Mesendoderm (in vitro differentiated cells): ENCODE results near the gene PMM2.
"Not testable (repeated sequence)": the region's sequence is repeated elsewhere in the genome, so short reads cannot be mapped to it uniquely, and the experiment has no call there.

Experiments
- DNase-seq: peaks from one replicate; pipeline ENCODE4 v3.0.0; 2013
- H2AK5ac ChIP-seq: 2 replicates; pipeline ENCODE4 v1.6.1; 2013; ENCODE audit warnings: low read length, inconsistent platforms
- H2BK120ac ChIP-seq: 2 replicates; pipeline ENCODE4 v1.6.1; 2013; ENCODE audit warnings: low read depth, mild to moderate bottlenecking, low read length, moderate library complexity, mixed read lengths
- H2BK15ac ChIP-seq: replicated peaks from 2 replicates; pipeline ENCODE4 v1.6.1; 2013; ENCODE audit warnings: low read depth, mild to moderate bottlenecking, moderate library complexity
- H2BK5ac ChIP-seq: 2 replicates; pipeline ENCODE4 v1.6.1; 2013; ENCODE audit warnings: low read length, inconsistent platforms
- H3K18ac ChIP-seq: 2 replicates; pipeline ENCODE4 v1.6.1; 2013; ENCODE audit warnings: mild to moderate bottlenecking, low read length, mixed read lengths
- H3K23ac ChIP-seq: one replicate; pipeline ENCODE4 v1.6.1; 2013; ENCODE audit warnings: low read length
- H3K27ac ChIP-seq: 2 replicates; pipeline ENCODE4 v1.5.1; 2013; ENCODE audit warnings: low read depth, mild to moderate bottlenecking, inconsistent platforms, low read length, moderate library complexity
- H3K27me3 ChIP-seq: 2 replicates; pipeline ENCODE4 v1.6.1; 2013; ENCODE audit warnings: low read length, control low read depth, mild to moderate bottlenecking, inconsistent platforms; ENCODE audit not compliant: insufficient read depth, poor library complexity
- H3K36me3 ChIP-seq: 2 replicates; pipeline ENCODE4 v1.6.1; 2013; ENCODE audit warnings: low read length, inconsistent platforms; ENCODE audit not compliant: control insufficient read depth, insufficient read depth
- H3K4ac ChIP-seq: one replicate; pipeline ENCODE4 v1.6.1; 2013; ENCODE audit warnings: low read depth, mild to moderate bottlenecking, low read length, moderate library complexity
- H3K4me1 ChIP-seq: 2 replicates; pipeline ENCODE4 v1.6.1; 2013; ENCODE audit warnings: low read depth, low read length, inconsistent platforms; ENCODE audit not compliant: control insufficient read depth
- H3K4me2 ChIP-seq: 2 replicates; pipeline ENCODE4 v1.6.1; 2013; ENCODE audit warnings: low read length
- H3K4me3 ChIP-seq: 2 replicates; pipeline ENCODE4 v1.5.1; 2013; ENCODE audit warnings: mild to moderate bottlenecking, low read length
- H3K56ac ChIP-seq: one replicate; pipeline ENCODE4 v1.6.1; 2013; ENCODE audit warnings: low read length
- H3K79me1 ChIP-seq: 2 replicates; pipeline ENCODE4 v1.6.1; 2013; ENCODE audit warnings: low read length, inconsistent platforms
- H3K79me2 ChIP-seq: 2 replicates; pipeline ENCODE4 v1.6.1; 2013; ENCODE audit warnings: mild to moderate bottlenecking, low read length; ENCODE audit not compliant: control insufficient read depth, insufficient read depth
- H3K9ac ChIP-seq: 2 replicates; pipeline ENCODE4 v1.6.1; 2013; ENCODE audit warnings: low read length, inconsistent platforms
- H4K5ac ChIP-seq: one replicate; pipeline ENCODE4 v1.6.1; 2013; ENCODE audit warnings: low read length
- H4K8ac ChIP-seq: one replicate; pipeline ENCODE4 v1.6.1; 2013; ENCODE audit warnings: low read depth, mild to moderate bottlenecking, control low read depth, low read length, moderate library complexity
- WGBS: extraction: QIAGEN DNeasy Blood & Tissue Kit; methylation state at CpG from one replicate; pipeline ENCODE4 v1.1.7; 2013; ENCODE audit warnings: low lambda C conversion rate, missing lambda C conversion rate; ENCODE audit not compliant: insufficient coverage; ENCODE audit errors: extremely low coverage; 5-methylcytosine and 5-hydroxymethylcytosine counted together

Gene PMM2

DNA sequence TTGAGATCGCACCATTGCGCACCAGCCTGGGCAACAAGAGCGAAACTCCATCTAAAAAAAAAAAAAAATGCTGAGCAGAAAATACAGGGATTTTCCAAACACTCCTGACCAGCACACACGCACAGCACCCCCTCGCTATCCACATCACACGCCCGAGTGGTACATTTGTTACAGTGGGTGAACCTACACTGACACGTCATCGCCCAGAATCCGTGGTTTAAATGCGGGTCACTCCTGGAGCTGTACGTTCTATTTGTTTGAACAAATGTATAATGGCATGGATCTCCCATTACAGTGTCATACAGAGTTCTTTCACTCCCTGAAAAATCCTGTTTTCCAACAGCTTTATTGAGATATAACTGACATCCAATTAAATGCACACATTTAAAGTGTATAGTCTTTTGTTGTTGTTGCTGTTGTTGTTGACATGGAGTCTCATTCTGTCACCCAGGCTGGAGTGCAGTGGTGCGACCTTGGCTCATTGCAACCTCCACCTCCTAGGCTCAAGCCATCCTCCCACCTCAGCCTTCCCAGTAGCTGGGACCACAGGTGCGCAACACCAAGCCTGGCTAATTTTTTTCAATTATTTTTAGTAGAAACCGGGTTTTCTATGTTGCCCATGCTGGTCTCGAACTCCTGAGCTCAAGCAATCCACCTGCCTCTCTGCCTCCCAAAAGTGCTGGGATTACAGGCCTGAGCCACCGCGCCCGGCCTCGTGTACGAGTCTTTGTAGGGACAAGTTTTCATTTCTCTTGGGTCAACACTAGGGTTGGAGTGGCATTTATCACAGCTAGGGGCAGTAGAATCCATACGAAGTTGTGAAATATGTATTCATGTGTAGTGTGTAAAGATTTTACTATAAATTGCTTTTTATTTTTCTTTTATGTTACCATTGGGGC is 75.6 kb downstream of the PMM2 start:
- Histone ChIP-seq H3K27me3 (no peaks in the 10 kb centered on the region), H3K27ac (no peak overlapping the region), H4K8ac (no peak overlapping the region), H3K9ac (no peak overlapping the region), H2BK120ac (no peak overlapping the region), H3K23ac (no peak overlapping the region), H2AK5ac (no peak overlapping the region), H3K79me1 (no peaks in the 10 kb centered on the region), H4K5ac (no peak overlapping the region), H3K4me2 (no peak overlapping the region), H3K18ac (no peak overlapping the region), H2BK5ac (no peak overlapping the region), H3K79me2 (no peaks in the 10 kb centered on the region), H3K4me1 (no peaks in the 10 kb centered on the region), H3K56ac (no peak overlapping the region), H2BK15ac (no peak overlapping the region), H3K4ac (no peak overlapping the region), H3K36me3 (no peaks in the 10 kb centered on the region), H3K4me3 (no peak overlapping the region)
- WGBS = no CpG with 5 or more reads among the region's 22 CpGs
- no peak for DNase-seq

- not testable (repeated sequence) for H3K36me3 ChIP-seq, H3K79me1 ChIP-seq, H3K4me3 ChIP-seq, H2BK15ac ChIP-seq, H3K4ac ChIP-seq, H4K5ac ChIP-seq, H2AK5ac ChIP-seq, H4K8ac ChIP-seq, H3K4me2 ChIP-seq, H3K18ac ChIP-seq, H3K4me1 ChIP-seq, H2BK5ac ChIP-seq, H3K27me3 ChIP-seq, H3K23ac ChIP-seq, DNase-seq, H3K79me2 ChIP-seq, H3K9ac ChIP-seq, H3K56ac ChIP-seq, H3K27ac ChIP-seq, H2BK120ac ChIP-seq
- no CpG with 5 or more reads among the region's 7 CpGs for WGBS
These were observed 76.2 kb downstream of the PMM2 start for GRCh38 chr16:8873866-8874195.

GRCh38 chr16:8874388-8874787 is 76.7 kb downstream of the PMM2 start:
- no CpG with 5 or more reads among the region's 6 CpGs for WGBS
- no peak for DNase-seq
- no peak overlapping the region for H3K27ac ChIP-seq

DNA sequence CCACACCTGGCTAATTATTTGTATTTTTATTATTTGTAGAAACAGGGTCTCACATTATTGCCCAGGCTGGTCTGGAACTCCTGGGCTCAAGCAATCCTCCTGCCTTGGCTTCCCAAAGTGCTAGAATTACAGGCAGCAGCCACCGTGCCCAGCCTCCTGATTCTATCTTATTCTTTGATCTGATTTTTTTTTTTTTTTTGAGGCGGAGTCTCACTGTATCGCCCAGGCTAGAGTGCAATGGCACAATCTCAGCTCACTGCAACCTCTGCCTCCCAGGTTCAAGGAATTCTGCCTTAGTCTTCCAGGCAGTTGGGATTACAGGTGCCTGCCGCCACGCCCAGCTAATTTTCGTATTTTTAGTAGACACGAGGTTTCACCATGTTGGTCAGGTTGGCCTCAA is 77.7 kb downstream of the PMM2 start:
- not testable (repeated sequence) for H3K9ac ChIP-seq, H3K23ac ChIP-seq, H4K8ac ChIP-seq, H2BK120ac ChIP-seq, H3K4me1 ChIP-seq, H3K27me3 ChIP-seq, H3K4me2 ChIP-seq, H2BK15ac ChIP-seq, H3K56ac ChIP-seq, H3K4me3 ChIP-seq, H3K27ac ChIP-seq, H2BK5ac ChIP-seq, H3K79me1 ChIP-seq, H3K4ac ChIP-seq, H3K36me3 ChIP-seq, H3K79me2 ChIP-seq, DNase-seq, H4K5ac ChIP-seq, H2AK5ac ChIP-seq, H3K18ac ChIP-seq
- WGBS = no CpG with 5 or more reads among the region's 7 CpGs

More at GRCh38 chr16:8874388-8874787, 76.7 kb downstream of the PMM2 start:
- H3K23ac ChIP-seq = no peak overlapping the region
- no peak overlapping the region for H3K4ac ChIP-seq
- H3K18ac ChIP-seq = no peak overlapping the region
- no peak overlapping the region for H3K56ac ChIP-seq
- no peaks in the 10 kb centered on the region for H3K27me3 ChIP-seq
- H3K4me1 ChIP-seq = no peaks in the 10 kb centered on the region
- H2BK5ac ChIP-seq = no peak overlapping the region
- H3K79me2 ChIP-seq = no peaks in the 10 kb centered on the region
- no peak overlapping the region for H3K4me2 ChIP-seq
- no peaks in the 10 kb centered on the region for H3K79me1 ChIP-seq
- H3K9ac ChIP-seq = no peak overlapping the region
- H3K36me3 ChIP-seq = no peaks in the 10 kb centered on the region
- no peak overlapping the region for H2AK5ac ChIP-seq
- H4K8ac ChIP-seq = no peak overlapping the region
- H3K4me3 ChIP-seq = no peak overlapping the region
- H2BK15ac ChIP-seq = no peak overlapping the region
- H2BK120ac ChIP-seq = no peak overlapping the region
- no peak overlapping the region for H4K5ac ChIP-seq

DNA sequence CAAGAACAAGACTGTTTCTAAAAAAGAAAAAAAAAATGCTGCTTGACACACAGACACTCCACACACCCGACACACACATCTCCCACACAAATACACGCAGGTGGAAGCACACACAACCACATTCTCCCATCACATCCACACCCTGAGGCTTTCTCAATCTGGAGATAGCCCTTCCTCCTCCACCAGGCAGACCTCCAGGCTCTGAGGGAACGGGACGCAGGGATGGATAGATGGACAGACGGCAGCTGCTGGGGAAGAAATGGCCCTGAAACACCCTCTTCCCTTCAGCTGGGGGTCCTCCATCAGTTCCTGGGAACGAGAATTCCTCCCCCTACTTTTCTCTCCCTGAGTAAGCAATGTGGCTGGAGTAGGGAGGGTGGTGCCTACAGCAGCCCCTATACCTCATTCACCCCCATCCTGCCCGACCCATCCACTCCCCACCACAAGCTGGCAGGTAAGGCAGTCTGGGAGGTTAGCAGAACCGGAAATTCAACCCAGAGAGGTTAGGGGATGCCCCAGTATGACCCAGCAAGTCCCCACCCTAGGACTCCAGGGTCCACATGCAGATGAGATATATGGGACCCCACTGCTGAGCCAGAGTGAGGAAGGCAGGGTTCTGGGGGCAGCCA is 80.4 kb downstream of the PMM2 start:
- H3K4ac ChIP-seq = no peak overlapping the region
- H3K9ac ChIP-seq = no peak overlapping the region
- H3K23ac ChIP-seq = no peak overlapping the region
- no peak overlapping the region for H2BK120ac ChIP-seq
- no peaks in the 10 kb centered on the region for H3K79me1 ChIP-seq
- H3K56ac ChIP-seq = no peak overlapping the region
- H4K8ac ChIP-seq = no peak overlapping the region
- no peaks in the 10 kb centered on the region for H3K79me2 ChIP-seq
- H3K4me1 ChIP-seq = no peaks in the 10 kb centered on the region
- H3K27me3 ChIP-seq = no peaks in the 10 kb centered on the region
- WGBS = no CpG with 5 or more reads among the region's 8 CpGs
- H3K18ac ChIP-seq = no peak overlapping the region
- DNase-seq = no peak
- H4K5ac ChIP-seq = no peak overlapping the region
- H3K4me2 ChIP-seq = no peak overlapping the region
- H2BK15ac ChIP-seq = no peak overlapping the region
- H2BK5ac ChIP-seq = no peak overlapping the region
- no peaks in the 10 kb centered on the region for H3K36me3 ChIP-seq
- H3K27ac ChIP-seq = no peak overlapping the region
- H3K4me3 ChIP-seq = no peak overlapping the region
- no peak overlapping the region for H2AK5ac ChIP-seq
